Kidney (tissue), 14 donors: ENCODE measurements around the gene TMCC1. TPM values are rescaled to one million over a fixed set of nuclear protein-coding genes. Genes with fewer than 3 reads are reported as not detected.

Source experiments
- DNase-seq, 5 donors: peaks; one replicate each; pipeline ENCODE4 v3.0.0-alpha.2; 2013 to 2020
- FAIRE-seq: peaks from 2 replicates; lab custom pipeline; 2012; peaks lifted over from hg19 to GRCh38; lab: Jason Lieb, UNC
- H3K27ac ChIP-seq, 2 donors: one replicate each; pipeline ENCODE4 v1.7.0; 2013; ENCODE audit warnings: low read depth in 2 of 2, low read length in 2 of 2, inconsistent platforms in 1 of 2
- H3K27me3 ChIP-seq: one replicate; pipeline ENCODE4 v1.7.1; 2013; ENCODE audit warnings: low read length, inconsistent platforms; ENCODE audit not compliant: control insufficient read depth, insufficient read depth
- H3K36me3 ChIP-seq, 3 donors: one replicate each; pipeline versions ENCODE4 v1.7.0 to v1.7.1; 2013; ENCODE audit warnings: low read length in 3 of 3, control low read depth in 1 of 3, inconsistent platforms in 1 of 3; ENCODE audit not compliant: insufficient read depth in 3 of 3, control insufficient read depth in 2 of 3
- H3K4me1 ChIP-seq, 3 donors: one replicate each; pipeline versions ENCODE4 v1.7.0 to v1.7.1; 2013; ENCODE audit warnings: low read length in 3 of 3, inconsistent platforms in 1 of 3, low read depth in 1 of 3; ENCODE audit not compliant: control insufficient read depth in 2 of 3, insufficient read depth in 2 of 3
- H3K4me3 ChIP-seq, 3 donors: one replicate each; pipeline versions ENCODE4 v1.7.0 to v1.8.1; 2013; ENCODE audit warnings: low read length in 3 of 3, control low read depth in 1 of 3, inconsistent platforms in 1 of 3
- H3K9ac ChIP-seq, 3 donors: one replicate each; pipeline versions ENCODE4 v1.7.0 to v1.7.1; 2013; ENCODE audit warnings: low read length in 3 of 3, control low read depth in 1 of 3, inconsistent platforms in 1 of 3
- H3K9me3 ChIP-seq, 3 donors: one replicate each; pipeline versions ENCODE4 v1.7.0 to v1.7.1; 2013; ENCODE audit warnings: low read length in 3 of 3, control low read depth in 1 of 3, inconsistent platforms in 1 of 3; ENCODE audit not compliant: control insufficient read depth in 2 of 3, insufficient read depth in 1 of 3
- CTCF ChIP-seq: IDR thresholded peaks from 3 replicates; pipeline ENCODE4 v1.5.1; 2012; ENCODE audit warnings: mild to moderate bottlenecking, moderate library complexity, borderline replicate concordance; ENCODE audit not compliant: insufficient read depth; ENCODE audit errors: extremely low read depth
- intact Hi-C: fragments of 100-400 bp; cut with DNase I; formaldehyde crosslinking; loops from one replicate; pipeline ENCODE4 v1.11.1; 2022
- polyA plus RNA-seq: library from polyadenylated mRNA; stranded (reverse); fragments of 350-450 nt; fragmentation: Illumina TruSeq; extraction: RNeasy Lipid Tissue Mini Kit (QIAGEN cat#74804); gene quantifications from one replicate; pipeline ENCODE4 v1.2.3, GENCODE V29; 2014; ENCODE audit warnings: low read depth, low replicate concordance; ENCODE audit not compliant: insufficient read depth
- total RNA-seq: library from RNA; stranded (reverse); fragmentation: NEBNext Ultra II Directional; extraction: Animal tissue kit (Norgen Biotek cat#: 25700); gene quantifications from one replicate; pipeline ENCODE4 v1.2.1, GENCODE V29; 2021
- donor health status: control.
- donor health status: control.
- donor health status: control.
- donor health status: control.
- donor health status: control.
- donor health status: DM: yes; HTN: yes; CAD: no.
- donor health status: Normal renal cell carcinoma (clear cell type).

TMCC1 gene
- total and polyA plus RNA-seq, 2 donors from 2014 or later, result 8.4 to 42.4 TPM

DNA sequence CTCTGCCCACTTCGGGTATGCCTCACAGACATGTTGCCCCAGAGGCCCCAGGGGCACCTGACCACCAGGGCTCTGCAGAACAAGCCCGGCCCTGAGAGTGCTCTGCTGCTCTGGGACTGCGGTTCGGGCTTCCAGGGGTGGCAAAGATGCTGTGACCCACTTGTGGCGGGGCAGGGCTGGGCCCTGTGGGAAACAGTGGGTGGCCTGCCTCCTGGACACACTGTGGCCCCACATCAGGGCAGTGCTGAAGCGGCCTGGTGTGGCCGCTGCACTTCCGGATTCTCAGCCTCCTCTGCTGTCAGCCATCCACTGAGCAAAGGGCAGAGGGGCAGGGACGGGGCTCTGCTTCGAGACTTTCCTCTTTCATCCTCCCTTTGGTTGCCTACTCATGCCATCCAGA is 260.5 kb downstream of the TMCC1 start:
- FAIRE-seq (no peak), DNase-seq (peak in 1 of 5 donors; percentile 60)
- Histone ChIP-seq H3K9ac (no peak overlapping the region), H3K4me1 (peaks cover 0 to 3% (median 0%) of the 10 kb centered on the region in 3 donors), H3K27ac (no peak overlapping the region), H3K9me3 (peaks cover 0 to 7% (median 0%) of the 10 kb centered on the region in 3 donors), H3K36me3 (no peaks in the 10 kb centered on the region), H3K4me3 (no peak overlapping the region), H3K27me3 (no peaks in the 10 kb centered on the region)
- intact Hi-C loops, result no loop called here
- TF ChIP-seq CTCF, result no peak

DNA sequence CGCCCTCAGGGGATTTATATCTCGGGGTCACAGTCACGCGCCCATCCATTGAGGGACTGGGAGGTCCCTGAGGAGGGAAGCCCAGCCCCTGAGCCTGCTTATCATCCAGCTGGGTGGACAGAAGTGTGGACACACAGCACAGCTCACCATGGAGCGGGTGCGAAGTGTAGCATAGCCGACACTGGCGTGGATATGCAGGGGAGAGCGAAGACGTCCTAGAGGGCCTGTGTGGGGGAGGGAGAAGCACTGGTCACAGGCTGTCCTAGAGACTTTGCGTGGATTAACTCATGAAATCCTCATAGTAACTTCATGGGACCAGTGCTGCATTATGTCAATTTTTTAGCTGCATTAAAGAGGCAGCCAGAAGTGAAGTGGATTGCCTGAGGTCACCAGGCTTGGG is 261.0 kb downstream of the TMCC1 start:
- TF ChIP-seq CTCF, result no peak
- no peaks in the 10 kb centered on the region for H3K27me3 ChIP-seq
- H3K36me3 ChIP-seq, result no peaks in the 10 kb centered on the region
- intact Hi-C loops, result no loop called here
- peaks cover 0 to 7% (median 0%) of the 10 kb centered on the region in 3 donors for H3K9me3 ChIP-seq
- no peak for FAIRE-seq
- no peak overlapping the region for H3K4me3 ChIP-seq
- no peak for DNase-seq
- no peak overlapping the region for H3K9ac ChIP-seq
- H3K27ac ChIP-seq, result no peak overlapping the region
- H3K4me1 ChIP-seq, result peaks cover 0 to 4% (median 0%) of the 10 kb centered on the region in 3 donors

DNA sequence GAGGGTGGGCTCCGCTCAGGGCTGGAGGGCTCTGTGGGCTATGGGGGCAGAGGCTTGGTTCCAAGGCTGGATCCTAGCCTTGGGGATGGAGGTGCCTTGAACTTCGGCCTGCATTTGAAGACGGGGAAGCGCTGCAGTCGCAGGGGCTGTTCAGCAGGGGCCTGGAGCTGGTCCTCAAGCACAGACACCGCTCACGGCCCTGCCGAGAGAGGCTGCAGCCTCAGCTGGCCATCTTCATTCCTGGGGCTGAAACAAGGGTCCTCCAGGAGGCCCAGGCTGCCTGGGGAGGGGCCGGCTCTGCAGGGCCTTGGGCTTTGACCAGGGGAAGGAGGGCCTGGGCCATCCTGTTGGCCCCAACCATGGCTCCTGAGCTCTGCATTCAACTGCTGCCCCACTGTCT is 261.5 kb downstream of the TMCC1 start:
- Histone ChIP-seq H3K9ac (no peak overlapping the region), H3K27ac (no peak overlapping the region), H3K4me3 (no peak overlapping the region), H3K9me3 (peaks cover 0 to 7% (median 0%) of the 10 kb centered on the region in 3 donors), H3K36me3 (no peaks in the 10 kb centered on the region), H3K4me1 (peaks cover 0 to 8% (median 0%) of the 10 kb centered on the region in 3 donors), H3K27me3 (no peaks in the 10 kb centered on the region)
- no peak for FAIRE-seq
- intact Hi-C loops, result no loop called here
- DNase-seq, result peak in 1 of 5 donors; percentile 57
- TF ChIP-seq CTCF, result no peak

GRCh38 chr3:129629011-129629410 is 264.5 kb downstream of the TMCC1 start:
- Histone ChIP-seq H3K4me3 (no peak overlapping the region), H3K4me1 (peaks cover 0 to 25% (median 5%) of the 10 kb centered on the region in 3 donors), H3K9me3 (no peaks in the 10 kb centered on the region), H3K36me3 (no peaks in the 10 kb centered on the region), H3K27me3 (no peaks in the 10 kb centered on the region), H3K9ac (no peak overlapping the region), H3K27ac (no peak overlapping the region)
- TF ChIP-seq CTCF, result no peak
- FAIRE-seq (no peak), DNase-seq (peak in 1 of 5 donors; percentile 62)
- intact Hi-C loops, result no loop called here
